DMS153 (cell line): ENCODE measurements around the gene SLC22A31.

Source experiments
- DNase-seq: peaks from one replicate; lab custom pipeline; 2025; lab: John Stamatoyannopoulos, UW

SLC22A31 gene

GRCh38 chr16:89216315-89217137, 16.2 kb upstream of the SLC22A31 start:
- DNase-seq = peak; percentile 39

- DNase-seq = no peak
Measured at GRCh38 chr16:89210904-89211515, 10.7 kb upstream of the SLC22A31 start.

- no peak for DNase-seq
Measured at GRCh38 chr16:89210165-89210903, 10.0 kb upstream of the SLC22A31 start.

- no peak for DNase-seq
Measured at GRCh38 chr16:89209522-89210044, 9.2 kb upstream of the SLC22A31 start.

- DNase-seq = no peak
Measured at GRCh38 chr16:89207993-89208392, 7.7 kb upstream of the SLC22A31 start.

GRCh38 chr16:89202422-89203215, 2.3 kb upstream of the SLC22A31 start:
- no peak for DNase-seq

- DNase-seq = peak; percentile 43
Measured at GRCh38 chr16:89201439-89202377, 1.4 kb upstream of the SLC22A31 start.

GRCh38 chr16:89200850-89201411, 594 bp upstream of the SLC22A31 start:
- no peak for DNase-seq

GRCh38 chr16:89199241-89200123, 855 bp downstream of the SLC22A31 start:
- no peak for DNase-seq

- DNase-seq = no peak
Measured at GRCh38 chr16:89198417-89199240, 1.7 kb downstream of the SLC22A31 start.

GRCh38 chr16:89197633-89198416, 2.5 kb downstream of the SLC22A31 start:
- no peak for DNase-seq

GRCh38 chr16:89197033-89197632, 3.2 kb downstream of the SLC22A31 start:
- DNase-seq = no peak

GRCh38 chr16:89195521-89196171, 4.7 kb downstream of the SLC22A31 start:
- DNase-seq = no peak

- DNase-seq = no peak
Measured at GRCh38 chr16:89194340-89195311, 5.7 kb downstream of the SLC22A31 start.

- no peak for DNase-seq
Measured at GRCh38 chr16:89193576-89194293, 6.6 kb downstream of the SLC22A31 start.
